NCI-H524 treated with DMSO at 0.1 percent for 48 hours (cell line): ENCODE measurements around the gene SLC10A4.

Experiments used
- DNase-seq: peaks from one replicate; lab custom pipeline; 2025; lab: John Stamatoyannopoulos, UW

Gene SLC10A4

DNA sequence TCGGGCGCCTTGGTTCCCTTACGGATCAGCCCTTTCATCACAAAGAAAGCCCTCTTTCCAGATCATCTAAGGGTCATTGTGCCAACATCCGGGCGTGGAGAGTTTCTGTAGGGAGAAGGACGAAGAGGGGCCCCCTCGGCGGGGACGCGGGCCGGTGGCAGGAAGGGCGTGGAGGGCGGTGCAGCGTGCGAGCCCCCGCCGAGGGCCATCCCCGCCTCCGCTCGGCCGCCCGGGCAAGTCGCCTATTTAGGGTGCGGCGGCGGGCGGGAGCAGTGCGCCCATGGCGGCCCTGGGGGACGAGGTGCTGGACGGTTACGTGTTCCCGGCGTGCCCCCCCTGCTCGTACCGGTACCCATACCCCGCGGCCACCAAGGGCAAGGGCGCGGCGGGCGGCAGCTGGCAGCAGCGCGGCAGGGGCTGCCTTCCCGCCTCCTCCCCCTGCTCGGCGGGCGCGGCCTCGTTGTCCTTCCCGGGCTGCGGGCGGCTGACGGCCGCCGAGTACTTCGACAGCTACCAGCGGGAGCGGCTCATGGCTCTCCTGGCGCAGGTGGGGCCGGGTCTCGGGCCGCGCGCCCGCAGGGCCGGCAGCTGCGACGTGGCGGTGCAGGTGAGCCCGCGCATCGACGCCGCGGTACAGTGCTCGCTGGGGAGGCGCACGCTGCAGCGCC, 7.0 kb downstream of the SLC10A4 start, which contains the start of gene ZAR1:
TSS of gene ZAR1 (plus strand) at position 241 of the 668 bp plus-strand sequence. CDS start at position 281, 40 bp downstream.
- no peak for DNase-seq

DNA sequence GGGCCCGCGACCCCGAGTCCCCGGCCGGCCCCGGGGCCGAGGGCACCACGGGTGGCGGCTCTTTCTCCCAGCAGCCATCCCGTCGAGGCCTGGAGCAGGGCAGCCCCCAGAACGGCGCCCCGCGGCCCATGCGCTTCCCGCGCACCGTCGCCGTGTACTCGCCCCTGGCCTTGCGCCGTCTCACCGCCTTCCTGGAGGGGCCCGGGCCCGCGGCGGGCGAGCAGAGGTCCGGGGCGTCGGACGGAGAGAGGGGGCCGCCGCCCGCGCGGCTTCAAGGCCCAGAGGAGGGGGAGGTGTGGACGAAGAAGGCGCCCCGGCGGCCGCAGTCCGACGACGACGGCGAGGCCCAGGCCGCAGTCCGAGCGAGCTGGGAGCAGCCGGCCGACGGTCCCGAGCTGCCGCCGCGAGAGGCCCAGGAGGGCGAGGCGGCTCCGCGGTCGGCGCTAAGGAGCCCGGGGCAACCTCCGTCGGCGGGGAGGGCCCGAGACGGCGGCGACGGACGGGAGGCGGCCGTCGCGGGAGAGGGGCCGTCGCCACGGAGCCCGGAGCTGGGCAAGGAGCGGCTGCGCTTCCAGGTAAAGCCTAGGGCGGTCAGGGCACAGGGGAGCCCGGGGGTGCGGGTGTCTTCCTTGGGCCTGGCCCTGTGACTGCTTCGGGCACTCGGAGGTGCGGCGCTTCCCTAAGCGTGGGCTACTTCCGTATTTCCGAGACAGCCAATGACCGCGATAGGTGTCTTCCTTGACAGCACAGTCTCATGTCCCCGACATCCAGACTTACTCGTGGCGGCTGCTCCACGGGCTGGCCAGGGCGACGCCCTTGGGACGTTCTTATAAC, 7.8 kb downstream of the SLC10A4 start:
- no peak for DNase-seq

DNA sequence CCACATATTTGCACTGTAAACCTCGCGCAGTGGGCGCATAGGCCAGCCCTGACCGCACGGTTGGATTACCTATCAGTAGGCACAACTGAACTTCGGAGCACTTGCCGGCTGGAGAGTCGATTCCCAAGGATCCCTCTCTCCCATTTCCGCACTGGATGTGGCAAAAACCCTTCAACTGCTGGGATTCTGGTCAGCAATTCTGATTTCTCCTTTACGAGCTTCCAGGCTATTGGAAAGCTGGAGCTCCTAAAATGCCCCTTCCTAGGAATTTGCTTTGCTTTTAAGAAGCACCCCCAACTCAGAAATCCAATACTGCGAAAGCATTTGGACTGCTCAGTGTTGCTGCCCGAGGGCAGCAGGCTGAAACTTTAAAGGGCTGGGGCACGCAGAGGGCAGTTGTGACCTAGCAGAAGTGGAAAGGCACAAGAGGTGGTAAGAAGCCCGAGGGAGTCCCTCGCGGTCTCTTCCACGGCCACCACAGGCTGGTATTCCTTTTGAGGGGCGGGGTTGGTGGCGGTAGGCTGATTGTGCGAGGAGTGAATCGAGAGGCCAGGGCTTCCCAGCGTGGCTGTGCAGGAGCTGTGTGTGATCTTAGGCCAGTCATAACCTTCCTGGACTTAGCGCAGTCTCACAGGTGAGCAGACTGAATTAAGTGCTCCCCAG, 8.5 kb downstream of the SLC10A4 start:
- DNase-seq: no peak

DNA sequence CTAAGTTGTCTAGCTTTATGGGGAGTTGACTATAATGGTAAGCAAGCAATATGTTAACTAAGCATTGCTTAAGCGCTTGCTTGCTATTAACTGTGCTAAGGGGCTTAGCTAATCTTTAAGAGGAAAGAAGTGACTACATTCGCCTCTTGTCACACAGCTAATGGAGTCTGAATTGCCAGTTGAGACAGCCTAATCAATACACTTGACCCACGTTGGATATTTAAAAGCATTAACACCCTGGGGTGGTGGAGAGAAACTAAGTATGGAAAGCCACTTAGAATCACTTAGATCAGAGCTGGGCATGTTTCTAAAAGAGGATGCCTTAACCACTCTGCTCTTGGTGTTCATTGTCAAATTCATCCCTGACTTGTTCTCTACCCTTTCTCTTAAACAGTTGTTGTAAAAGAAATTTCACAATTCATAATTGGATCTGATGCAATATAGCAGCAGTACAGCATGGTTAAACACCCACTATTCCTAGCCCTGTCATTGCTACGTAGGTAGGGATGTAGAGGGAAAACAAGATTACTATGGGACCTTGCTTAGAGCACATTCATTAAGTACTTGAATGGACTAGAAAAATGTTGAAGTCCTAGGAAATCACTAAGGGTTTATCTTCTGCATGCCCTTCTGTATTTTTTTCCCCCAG, 10.4 kb downstream of the SLC10A4 start:
- no peak for DNase-seq

DNA sequence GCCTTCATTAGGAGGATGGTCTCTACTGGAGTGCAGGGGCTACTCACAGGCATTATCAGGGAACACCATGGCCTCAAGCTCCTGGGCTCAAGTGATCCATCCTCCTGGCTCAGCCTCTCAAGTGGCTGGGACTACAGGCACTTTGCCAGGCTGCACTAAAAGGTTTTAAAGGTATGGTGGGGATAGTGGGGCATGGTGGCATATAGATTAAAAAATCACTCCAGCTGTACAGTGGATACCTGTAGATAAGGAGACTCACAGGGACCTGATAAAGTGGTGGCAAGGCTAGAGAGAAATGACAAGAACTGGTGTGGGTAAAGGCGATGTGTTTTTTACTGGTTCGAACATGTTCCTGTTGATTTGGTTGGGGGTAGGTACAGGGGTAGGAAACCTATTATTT, 12.8 kb downstream of the SLC10A4 start:
- no peak for DNase-seq

DNA sequence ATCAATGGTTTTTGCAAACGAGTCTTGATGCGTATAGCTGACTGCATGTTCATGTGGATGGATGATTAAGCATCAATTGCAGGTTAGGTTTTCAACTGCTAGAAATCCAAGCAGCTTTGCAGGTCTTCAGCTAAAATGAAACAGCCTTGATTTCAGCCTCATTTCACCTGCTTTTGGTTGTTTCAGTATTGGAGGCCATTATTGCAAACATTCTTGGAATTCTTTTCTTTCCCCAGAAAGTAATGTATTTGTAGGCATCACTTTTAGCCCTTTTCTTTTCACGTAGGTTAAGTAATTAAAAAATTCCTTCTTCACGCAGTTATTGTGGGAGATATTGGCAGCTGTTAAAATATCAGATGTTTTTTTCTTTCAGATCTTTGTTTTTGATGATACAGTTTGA, 15.8 kb downstream of the SLC10A4 start:
- no peak for DNase-seq

DNA sequence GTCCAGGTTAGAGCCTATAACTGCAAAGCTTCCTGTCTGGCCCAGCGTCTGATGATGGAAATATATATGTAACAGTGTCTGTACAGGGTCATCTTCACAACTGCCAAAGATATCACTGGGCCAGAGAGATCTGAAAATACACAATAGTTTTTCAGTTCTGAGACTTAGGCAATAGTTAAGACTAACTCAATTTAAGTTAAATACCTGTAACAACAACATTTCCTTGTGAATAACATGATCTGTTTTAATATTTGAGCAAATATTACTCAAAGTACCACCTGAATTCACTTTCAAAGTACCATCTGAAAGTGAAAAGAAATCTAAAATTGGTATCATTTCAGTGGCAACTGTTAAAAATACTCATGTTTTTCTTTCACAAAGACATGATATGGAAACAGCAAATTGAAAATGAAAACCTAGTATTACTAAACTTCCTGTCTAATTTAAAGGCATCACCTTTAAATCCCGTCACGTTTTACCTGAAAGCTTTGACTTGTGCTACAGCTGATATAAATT, 16.5 kb downstream of the SLC10A4 start:
- no peak for DNase-seq

DNA sequence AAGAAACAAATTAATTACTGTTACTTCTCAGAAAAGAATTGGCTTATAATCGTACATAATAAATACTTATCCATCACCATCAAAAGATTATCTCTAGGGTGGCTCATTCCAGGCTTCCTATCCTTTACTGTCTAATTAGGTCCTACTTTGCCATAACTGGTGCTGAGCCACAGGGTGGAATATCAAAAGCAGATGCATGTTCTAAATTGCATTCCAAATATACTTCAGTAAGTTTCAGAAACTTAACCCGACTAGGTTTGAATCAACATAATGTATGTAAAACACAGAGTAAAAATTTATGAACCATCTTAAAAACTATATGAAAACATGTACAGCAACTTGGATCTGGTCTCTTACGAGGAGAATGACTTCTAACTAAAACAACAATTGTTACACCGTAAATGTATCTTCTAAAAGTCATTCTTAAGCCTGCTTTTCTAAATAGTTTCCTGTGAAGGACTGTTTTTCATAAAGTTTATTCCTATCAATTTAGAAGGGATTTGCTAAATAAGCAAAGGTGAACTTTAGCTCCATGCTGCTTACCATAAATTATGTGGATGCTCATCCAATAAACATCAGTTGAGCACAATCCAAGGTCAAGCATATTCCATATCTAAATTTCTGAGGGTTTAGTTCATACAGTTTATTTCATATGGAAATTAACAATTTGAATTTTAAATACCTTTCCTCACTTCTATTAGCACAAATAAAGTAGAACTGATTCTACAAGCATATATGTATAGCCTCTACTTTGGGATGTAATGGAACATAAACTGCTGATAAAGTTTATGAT, 20.3 kb downstream of the SLC10A4 start:
- DNase-seq: no peak

DNA sequence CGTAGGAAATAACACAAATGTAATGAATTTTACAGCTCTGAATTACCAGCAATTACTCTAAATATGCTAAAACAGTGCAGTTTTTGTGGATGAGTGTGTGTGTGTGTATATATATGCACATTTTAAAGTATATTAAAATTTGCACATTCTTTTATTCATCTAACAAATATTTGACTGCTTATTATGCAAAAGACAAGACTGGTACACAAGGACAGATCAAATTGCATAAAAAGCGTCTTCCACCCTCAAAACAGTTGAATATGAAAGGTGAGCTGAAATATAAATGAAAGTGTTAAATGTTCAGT, 20.8 kb downstream of the SLC10A4 start:
- DNase-seq: no peak

DNA sequence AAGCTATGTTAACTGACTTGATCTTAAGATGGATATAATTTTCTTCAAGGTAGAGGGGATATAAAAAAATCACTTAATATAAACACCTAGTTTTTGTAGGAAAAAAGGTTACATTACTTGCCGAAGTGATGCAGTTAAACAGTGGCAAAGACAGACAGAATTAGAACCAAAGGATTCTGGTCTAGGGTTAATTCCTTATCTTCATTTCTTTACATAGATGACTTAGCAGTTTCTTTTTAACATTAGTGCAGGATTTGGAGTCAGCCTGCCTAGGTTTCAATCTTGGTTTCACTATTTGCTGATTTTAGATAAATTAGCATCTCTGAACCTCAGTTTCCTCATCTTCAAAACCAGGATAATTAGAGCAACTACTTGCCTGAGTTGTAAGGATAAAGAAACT, 21.2 kb downstream of the SLC10A4 start:
- DNase-seq: no peak

DNA sequence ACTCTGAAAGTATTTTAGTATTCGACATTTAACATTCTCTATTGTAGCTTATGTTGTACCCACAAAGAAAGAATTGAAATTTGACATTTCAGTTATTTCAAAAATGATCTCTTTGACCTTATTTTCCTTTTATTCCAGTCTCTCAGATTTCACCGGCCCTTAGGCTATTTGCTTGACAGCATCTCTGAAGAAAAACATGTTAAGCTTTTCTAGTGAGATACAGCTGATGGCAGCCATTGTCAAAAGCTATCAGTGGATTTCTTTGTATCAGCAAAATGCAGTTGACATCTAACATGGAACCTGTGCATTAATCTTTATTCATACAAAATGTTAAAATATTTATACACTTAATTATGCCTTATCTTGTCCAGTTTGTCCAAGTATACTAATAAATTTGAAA, 23.6 kb downstream of the SLC10A4 start:
- no peak for DNase-seq

DNA sequence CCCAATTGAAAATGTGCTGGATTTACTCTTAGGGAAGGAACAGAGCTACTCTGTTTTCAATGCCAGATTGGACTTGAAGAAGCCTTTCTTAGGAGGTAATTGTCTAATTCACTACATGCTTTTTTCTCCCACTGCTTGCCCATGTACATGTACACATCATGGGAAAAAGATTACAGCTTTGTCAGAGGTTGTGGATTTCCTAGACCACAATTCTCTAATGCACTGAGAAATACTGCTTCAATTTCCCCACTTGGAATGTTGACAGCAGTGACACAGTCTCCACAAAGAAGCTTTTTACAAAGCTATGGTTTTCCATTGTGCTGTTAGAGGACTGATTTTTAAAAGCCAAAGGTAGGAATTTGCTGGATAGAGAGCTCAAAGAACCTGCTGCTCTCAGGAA, 26.4 kb downstream of the SLC10A4 start:
- no peak for DNase-seq

DNA sequence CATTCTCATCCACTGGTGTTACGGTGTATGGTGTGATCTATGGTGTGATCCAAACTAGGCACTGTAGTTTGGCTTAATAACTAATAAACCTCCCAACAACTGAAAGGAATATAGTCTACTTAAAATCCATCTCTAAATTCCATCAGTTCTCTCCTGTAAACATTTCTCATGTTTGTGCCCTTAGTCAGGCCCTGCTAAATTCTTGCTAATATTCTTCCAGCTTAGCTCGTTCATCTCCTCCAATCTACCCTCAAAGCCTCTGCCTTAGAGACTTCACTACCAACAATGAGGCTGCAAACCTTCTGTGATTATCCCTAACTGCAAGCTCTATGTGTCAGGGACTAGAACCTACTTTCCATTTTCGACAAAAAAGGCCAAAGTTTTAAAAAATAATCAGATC, 35.0 kb downstream of the SLC10A4 start:
- no peak for DNase-seq

DNA sequence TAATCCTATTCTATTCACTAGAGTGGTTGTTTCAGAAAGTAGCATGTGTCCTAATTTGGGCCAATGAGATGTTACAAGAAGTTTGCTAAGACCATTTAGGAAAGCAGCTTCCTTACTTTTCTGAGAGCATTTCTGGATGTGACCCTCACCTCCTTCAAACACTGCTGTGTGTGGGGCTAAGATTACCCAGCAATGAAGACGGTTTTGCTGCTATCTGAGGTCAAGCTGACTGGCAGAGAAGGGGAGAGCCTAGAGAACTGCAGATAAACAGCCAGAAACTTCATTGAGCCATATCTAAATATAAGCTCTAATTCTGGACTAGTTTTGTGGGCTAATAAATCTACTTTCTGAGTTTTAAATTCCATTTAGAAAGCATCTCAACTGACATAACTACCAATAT, 43.3 kb downstream of the SLC10A4 start:
- no peak for DNase-seq

DNA sequence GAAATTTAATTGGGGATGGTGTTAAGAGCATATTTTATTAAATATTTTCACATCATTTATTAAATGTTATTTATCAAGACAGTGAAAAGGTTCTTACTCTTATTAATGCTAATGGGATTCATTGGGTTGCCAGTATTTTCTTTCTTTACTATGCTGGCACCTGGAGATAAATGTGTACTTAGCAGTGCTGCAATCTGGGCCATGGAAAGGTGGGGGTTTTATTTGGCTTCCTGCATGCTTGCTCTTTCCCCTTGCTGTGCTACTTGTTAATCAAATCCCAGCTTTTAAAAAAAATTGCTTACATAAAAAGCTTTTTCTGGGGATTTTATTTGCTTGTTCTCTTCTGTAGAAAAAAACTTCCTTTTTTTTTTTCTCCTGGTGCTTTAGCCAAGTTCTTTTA, 55.2 kb downstream of the SLC10A4 start:
- DNase-seq: no peak
